SKM-1 (cell line): ENCODE data around the gene PPP1R11.
"Not testable (repeated sequence)": the region's sequence is repeated elsewhere in the genome, so short reads cannot be mapped to it uniquely, and the experiment has no call there.

Experiments
- DNase-seq: peaks from one replicate; lab custom pipeline; 2025; ENCODE audit not compliant: unreplicated experiment; lab: John Stamatoyannopoulos, UW

The PPP1R11 gene

DNA sequence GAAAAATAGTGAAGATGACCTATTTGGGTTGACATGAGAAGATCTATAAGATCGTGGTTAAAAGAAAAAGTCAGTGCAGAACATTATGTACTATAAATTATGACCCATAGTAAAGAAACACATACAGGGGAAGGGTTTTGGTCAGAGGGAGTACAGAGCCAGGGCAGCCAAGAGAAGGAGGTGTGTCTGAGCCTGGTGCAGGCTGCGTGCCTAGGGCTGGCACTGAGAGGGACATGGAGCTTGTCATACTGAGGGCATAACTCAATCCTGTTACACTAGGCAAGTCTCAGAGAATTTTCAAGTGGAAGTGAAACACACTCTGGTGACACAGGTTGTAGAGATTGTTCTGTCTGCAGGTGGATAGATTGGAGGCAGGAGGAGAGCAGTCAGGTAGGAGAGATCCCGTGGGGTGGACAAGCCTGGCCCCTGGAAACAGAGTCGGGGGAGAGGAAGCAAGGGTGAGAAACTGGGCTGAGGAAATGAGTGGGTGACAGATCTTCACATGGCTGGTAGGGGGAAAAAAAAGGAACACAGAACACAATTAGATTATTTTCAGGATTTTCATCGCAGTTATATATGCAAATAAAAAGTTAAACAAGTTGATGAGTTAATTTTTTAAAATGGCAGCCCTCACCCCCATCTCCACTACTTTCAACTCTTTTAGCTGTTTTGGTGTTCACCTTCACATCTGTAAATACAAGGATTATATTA, 27.1 kb downstream of the PPP1R11 start:
- no peak for DNase-seq

- DNase-seq: no peak
Measured at GRCh38 chr6:30096829-30097228, 29.8 kb downstream of the PPP1R11 start.

DNA sequence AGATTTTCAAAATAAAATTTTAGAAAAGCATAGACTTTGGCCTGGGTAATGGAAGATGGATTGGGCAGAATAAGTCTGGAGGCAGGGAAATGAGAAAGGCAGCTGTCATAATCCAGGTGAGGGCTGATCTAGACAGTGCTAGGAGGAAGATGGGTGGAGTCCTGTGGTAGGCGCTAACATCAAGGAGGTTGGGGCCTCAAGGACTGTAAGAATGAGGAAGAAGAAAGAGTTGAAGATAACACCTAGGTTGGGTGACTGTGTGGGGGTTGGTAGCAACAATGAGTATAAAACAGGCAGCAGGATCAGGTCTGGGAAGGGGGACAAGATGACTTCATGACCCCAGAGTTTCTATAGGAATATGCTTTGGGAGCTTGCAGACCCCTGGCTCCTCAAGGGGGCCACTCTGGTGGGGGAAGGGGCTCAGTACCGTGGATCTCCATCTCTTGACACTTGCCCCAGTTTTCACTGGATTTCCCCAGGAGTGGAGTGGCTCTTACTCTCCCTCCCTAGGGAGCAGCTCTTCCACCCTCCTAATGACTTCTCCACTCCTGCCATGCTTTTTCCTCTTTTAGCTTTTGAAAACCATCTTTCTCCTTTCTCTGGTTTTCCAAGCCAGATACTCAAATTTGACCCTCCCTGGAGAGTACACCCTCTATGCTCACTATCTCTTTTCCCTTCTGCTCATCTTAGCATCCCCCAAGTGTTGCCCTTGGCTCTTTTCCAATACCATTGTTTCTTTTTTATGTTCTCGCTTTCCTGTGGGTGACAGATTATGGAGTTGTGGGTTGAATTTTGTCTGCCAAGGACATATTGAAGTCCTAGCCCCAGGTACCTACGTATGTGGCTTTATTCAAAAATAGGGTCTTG, 31.1 kb downstream of the PPP1R11 start:
- no peak for DNase-seq

DNA sequence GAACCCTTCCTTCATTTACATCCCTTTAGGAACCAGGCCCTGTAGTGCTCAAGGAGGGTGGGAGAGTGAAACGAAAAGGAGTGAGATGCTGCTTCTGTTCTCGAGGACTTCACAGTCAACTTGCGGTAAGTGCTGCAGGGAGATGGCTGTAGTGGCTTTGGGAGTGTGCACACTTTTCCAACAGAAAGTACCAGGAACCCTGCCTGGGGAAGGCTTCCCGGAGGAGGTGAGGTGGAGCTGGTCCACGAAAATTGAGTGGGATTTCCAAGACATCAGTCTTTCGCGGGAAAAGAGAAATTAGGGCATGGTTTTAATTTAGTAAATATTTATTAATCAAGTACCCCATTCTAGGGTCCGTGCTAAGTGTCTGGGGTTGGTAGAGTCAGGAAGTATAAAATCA, 33.2 kb downstream of the PPP1R11 start:
- DNase-seq: no peak

DNA sequence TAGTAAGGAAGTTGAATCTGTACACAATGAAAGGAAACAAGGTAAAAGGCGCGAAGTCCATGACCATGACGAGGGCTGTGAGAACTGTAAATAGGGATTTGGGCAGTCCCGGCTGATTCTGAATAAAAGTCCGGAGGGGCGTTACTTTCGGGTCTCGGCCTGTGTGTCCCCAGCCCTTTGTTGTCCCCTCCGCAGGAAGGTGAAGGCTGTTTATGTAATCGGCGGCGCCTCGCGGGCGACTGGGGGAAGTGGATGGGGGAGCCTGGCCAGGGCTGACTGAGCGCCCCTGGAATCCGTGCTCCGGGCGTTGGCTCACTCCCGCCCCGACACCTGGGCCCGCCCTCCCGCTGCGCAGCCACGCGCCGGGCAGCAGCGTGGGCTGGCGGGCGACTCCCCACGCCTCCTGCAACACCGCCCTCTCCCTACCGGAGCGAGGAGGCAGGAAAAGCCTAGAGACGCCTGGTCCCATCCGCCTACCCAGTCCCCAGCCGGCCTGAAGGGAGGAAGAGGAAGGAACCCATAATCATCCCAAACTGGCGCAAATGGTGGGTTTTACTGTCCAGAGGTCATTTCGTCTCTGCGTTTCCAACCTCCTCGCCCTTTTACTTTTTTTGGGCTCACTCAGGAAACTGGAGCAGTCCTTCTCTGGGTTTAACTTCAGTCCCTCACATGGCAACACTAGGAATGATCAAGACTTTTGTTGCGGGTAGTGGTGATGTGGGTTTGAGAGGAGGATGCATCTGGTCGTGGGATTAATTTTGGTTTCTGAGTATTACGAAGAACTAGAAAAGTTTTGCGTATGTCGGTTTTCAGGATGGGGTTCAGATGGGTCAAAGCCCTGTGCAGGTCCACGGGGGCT, 33.8 kb downstream of the PPP1R11 start:
- no peak for DNase-seq

DNA sequence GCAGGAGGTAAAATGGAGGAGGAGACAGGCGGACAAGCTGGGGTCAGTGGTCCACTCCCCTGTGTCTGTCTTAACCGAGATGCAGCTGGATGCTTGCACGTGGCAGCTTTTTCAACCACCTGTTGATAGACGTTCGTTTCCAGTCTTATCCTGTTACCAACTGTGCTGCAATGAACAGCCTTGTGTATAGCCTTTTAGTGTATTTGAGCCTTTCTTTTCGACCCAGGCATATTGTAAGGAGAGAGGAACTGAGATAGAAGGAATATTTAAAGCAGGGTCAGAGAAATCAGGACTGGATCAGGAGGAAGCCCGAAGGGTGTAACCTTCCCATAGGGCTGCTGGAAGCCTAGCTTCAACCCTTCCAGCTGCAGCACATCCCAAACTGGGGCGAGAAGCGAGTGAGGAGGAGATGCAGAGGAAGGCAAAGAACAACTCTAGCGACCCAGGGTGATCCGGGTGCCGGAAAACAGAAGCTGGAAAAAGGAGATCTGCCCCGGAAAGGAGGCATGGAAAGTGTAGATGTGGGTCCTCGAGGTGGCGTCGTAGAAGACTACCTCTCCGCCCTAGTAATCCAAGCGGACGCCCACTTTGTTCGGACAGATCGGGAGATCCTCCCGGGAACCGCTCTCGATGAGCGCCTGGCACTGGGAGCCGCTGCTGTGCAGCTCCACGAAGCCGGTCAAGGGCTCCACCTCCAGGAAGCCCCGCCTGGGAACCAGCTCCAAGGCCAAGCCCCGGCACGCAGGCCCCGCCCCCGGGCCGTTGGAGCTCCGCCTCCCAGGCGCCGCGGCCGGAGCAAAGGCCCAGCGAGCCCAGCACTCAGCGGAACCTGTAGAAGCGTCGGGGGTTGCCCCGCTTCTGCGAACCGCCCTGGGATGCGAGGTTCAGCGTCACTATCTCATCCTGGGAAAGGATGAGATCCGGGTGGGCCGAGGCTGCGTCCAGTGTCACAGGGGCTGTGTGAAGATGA, 34.7 kb downstream of the PPP1R11 start:
- DNase-seq: peak; percentile 7

DNA sequence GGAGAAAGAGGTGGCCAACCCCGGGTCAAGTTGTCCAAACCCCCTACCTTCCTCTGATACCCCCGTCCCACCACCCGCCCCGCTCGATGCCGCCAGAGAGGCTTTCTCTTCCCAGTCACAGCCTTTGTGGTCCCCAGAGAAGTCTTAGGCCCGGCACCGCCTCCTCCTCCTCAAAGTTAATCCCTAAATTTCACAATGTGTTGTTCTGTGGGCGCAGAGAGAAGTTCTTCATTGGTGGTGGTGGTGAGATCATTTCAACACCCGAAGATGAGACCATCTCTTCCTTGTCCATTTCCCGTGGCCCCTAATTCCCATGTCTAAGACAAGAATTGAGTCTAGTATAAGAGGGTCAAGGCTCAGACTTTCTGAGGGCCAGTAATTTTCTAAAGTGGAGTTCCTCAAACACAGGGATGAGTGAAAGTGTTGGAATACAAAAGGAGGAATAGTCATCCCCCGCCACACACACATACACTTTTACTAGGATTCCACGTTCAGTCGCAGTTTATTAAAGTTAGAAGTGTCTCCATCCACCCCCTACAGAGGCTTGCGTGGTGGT, 35.5 kb downstream of the PPP1R11 start:
- peak; percentile 19 for DNase-seq

DNA sequence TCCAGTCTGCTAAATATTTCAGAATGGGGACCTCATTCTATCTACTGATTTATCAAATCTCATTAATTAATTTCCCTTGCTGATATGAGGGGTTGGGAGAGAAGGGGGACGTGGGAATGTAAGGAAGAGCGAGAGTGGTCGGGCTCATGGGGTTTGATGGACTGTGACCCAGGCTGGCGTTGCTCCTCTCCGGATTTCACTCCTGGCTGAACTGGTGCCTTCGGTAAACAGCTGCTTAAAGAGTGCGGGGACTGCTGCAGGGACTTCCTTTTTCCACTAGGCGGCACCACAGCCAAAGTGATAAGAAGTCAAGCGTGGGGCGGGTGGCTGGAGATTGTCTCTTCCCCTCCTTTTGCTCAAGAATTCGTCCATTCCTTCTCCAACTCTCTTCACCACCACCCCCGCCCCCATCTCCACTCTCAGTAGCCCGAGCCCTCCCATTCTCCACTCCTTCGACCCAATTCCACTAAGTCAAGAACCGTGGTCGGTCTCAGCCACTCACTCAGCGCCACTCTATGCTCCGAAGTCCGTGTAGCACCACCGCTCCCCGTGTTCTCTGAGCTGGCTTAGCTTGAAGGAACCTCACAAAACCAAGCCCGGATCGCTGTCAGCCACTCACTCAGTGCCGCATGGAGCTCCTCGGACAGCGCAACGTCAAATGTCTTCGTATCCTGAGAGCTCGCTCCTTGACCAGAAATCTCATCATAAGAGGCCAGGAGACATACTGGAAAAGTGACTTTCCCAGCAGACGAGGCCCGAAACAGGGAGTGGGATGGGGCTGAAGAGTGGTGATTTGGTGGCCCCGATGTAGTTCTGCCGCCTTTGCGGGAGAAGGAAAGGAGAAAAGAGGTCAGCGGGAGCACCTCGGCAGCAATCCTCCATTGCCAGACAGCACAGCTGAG, 36.2 kb downstream of the PPP1R11 start:
- DNase-seq: peak; percentile 64

- DNase-seq: no peak
Measured at GRCh38 chr6:30103872-30104179, 36.8 kb downstream of the PPP1R11 start.

- no peak for DNase-seq
Measured at GRCh38 chr6:30104661-30105060, 37.7 kb downstream of the PPP1R11 start.

DNA sequence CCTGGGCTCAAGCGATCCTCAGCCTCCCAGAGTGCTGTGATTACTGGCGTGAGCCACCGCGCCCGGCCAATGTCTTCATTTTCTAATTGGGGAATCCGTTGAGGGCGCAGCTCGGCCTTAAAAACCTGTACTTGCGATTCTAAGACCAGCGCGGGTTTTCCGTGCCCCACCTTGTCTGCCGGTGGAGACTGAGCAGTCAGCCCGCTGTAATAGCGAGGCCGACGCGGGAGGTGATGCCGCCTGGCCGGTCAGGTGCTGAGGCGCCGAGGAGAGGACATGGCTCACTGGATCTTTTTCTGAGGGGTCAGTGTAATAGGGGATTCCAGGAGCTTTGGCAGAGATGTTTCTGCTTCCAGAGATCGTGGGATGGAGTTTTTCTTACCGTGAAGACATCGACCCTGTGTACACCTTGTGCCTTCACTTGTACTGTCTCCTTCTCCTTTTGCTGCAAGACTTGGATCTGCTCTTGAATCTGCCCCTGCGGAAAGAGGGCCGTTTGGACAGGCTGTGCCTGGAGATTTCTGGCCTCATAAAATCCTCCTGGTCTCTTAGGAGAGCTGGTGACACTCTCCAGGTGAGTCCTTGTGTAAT, 44.4 kb downstream of the PPP1R11 start:
- no peak for DNase-seq

DNA sequence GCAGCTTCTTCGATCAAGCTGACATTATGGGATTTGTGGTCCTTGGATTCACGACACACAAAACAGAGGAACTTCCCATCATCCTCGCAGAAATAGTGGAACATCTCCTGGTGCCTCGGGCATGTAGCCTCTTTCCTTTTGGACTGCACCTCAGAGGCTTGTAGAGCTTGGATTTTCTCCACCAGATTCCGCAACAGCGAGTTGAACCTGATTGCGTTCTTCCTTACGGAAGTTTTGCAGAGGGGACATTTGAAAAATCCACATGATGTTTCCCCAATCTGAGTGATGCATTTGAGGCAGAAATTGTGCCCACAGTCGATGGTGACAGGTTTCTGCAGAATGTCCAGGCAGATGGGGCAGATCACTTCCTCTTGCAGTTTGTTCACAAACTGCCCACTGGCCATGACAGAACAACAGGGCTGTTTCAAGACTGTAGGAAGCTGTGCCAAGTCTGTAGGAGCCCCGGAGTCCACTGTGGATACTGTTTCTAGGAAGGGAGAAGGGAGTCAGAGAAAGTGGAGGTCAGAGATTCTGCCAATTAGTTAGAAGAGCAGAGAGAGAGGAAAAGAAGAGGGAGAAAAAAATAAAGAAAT, 45.5 kb downstream of the PPP1R11 start:
- DNase-seq: no peak

DNA sequence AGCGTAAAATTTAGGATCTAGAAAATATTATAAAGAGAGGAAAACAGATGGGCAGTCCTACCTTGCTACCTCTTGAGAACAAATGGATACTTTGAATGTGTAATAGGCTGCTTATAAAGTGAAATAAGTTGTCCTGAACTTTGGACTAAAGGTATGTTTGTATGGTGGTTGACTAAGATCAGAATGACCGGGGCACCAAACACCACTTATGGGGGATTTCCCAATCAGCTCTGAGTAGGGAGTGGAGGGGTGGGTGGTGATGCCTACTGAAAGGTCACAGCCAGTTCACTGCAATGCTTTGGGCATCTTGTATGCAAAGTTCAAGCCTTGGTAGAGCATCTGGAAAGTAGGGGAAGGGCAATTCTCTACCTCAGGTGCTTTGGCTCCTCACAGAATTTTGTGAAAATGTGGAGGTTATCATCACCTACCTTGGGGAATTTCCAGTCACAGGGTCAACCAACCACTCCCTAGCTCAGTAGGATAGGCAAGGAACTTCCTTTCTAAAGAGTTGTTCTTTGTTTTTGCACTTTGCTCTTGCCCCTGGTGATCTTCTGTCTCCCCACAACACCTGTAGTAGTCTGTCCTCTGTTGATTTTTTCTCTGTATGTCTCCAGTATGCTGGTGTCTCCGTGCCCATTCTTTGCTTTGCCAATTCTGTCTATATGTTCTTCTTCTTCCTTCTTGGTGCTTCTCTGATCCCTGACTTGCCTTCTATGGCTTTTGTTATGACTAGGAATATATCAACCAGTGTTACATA, 46.2 kb downstream of the PPP1R11 start, which contains the start of gene TRIM31:
TRIM31 (minus strand) TSS at position 88 of the 757 bp plus-strand sequence. CDS start 285 bp downstream, outside the sequence.
- no peak for DNase-seq

- DNase-seq: no peak
Measured at GRCh38 chr6:30113841-30114240, 46.8 kb downstream of the PPP1R11 start.

- DNase-seq: no peak
Measured at GRCh38 chr6:30116724-30117123, 49.7 kb downstream of the PPP1R11 start.

GRCh38 chr6:30118691-30119090, 51.7 kb downstream of the PPP1R11 start:
- DNase-seq: not testable (repeated sequence)
